CD4-positive, alpha-beta T cell treated with Interleukin-15 for 1 hour (primary cell): ENCODE results near the gene RHPN2.
"Not testable (repeated sequence)": the region's sequence is repeated elsewhere in the genome, so short reads cannot be mapped to it uniquely, and the experiment has no call there.

Experiments used
- DNase-seq: peaks from one replicate; pipeline ENCODE4 v3.0.0-alpha.2; 2020

The RHPN2 gene

GRCh38 chr19:32971715-32972540, 92.8 kb downstream of the RHPN2 start, which contains the start of the genes CEP89 and FAAP24:
Gene CEP89 (minus strand): TSS chr19:32971958. CDS start chr19:32971874, 84 bp downstream.
Gene FAAP24 (plus strand): TSS chr19:32972242. CDS start chr19:32973197, 955 bp downstream.
- DNase-seq: peak; percentile 98

- DNase-seq: no peak
Observed at GRCh38 chr19:32971012-32971595, 93.6 kb downstream of the RHPN2 start.

GRCh38 chr19:32969549-32969948, 95.1 kb downstream of the RHPN2 start:
- DNase-seq: no peak

GRCh38 chr19:32966750-32967149, 97.9 kb downstream of the RHPN2 start:
- DNase-seq: no peak

GRCh38 chr19:32945260-32945659, 119.4 kb downstream of the RHPN2 start:
- no peak for DNase-seq

- DNase-seq: not testable (repeated sequence)
Observed at GRCh38 chr19:32941273-32941672, 123.4 kb downstream of the RHPN2 start.

- no peak for DNase-seq
Observed at GRCh38 chr19:32936065-32936464, 128.6 kb downstream of the RHPN2 start.

GRCh38 chr19:32935629-32936028, 129.1 kb downstream of the RHPN2 start:
- no peak for DNase-seq

- no peak for DNase-seq
Observed at GRCh38 chr19:32933571-32933970, 131.1 kb downstream of the RHPN2 start.

GRCh38 chr19:32930567-32930966, 134.1 kb downstream of the RHPN2 start:
- no peak for DNase-seq

- DNase-seq: no peak
Observed at GRCh38 chr19:32928806-32929205, 135.9 kb downstream of the RHPN2 start.
